Loucy (cell line): ENCODE data around the gene RNPEPL1.

Source experiments
- H2AFZ ChIP-seq: fragments of 200-600 bp; sonication (generic); 2 replicates; pipeline ENCODE4 v1.6.0; 2016; ENCODE audit warnings: antibody characterized with exemption, mild to moderate bottlenecking, low read length, moderate library complexity
- H3F3A ChIP-seq: fragments of 200-600 bp; 2 replicates; pipeline ENCODE4 v1.6.0; 2016; ENCODE audit warnings: antibody characterized with exemption, low read depth, mild to moderate bottlenecking
- H3K27me3 ChIP-seq: fragments of 200-600 bp; sonication (generic); 2 replicates; pipeline ENCODE4 v1.6.1; 2014; ENCODE audit warnings: low read length, mild to moderate bottlenecking; ENCODE audit not compliant: insufficient read depth, poor library complexity, severe bottlenecking
- H3K36me3 ChIP-seq: fragments of 200-600 bp; sonication (generic); 2 replicates; pipeline ENCODE4 v1.6.1; 2016; ENCODE audit warnings: low read length; ENCODE audit not compliant: insufficient read depth
- H3K4me1 ChIP-seq: fragments of 200-600 bp; sonication (generic); 2 replicates; pipeline ENCODE4 v1.5.1; 2014; ENCODE audit warnings: low read length, mild to moderate bottlenecking; ENCODE audit not compliant: insufficient read depth, poor library complexity, severe bottlenecking
- H3K4me2 ChIP-seq: fragments of 200-600 bp; sonication (generic); 2 replicates; pipeline ENCODE4 v1.6.0; 2014; ENCODE audit warnings: antibody characterized with exemption, low read length, low read depth, mild to moderate bottlenecking; ENCODE audit not compliant: poor library complexity, severe bottlenecking
- H3K4me3 ChIP-seq: fragments of 200-600 bp; sonication (generic); 2 replicates; pipeline ENCODE4 v1.5.1; 2014; ENCODE audit warnings: low read length, mild to moderate bottlenecking, mixed read lengths; ENCODE audit not compliant: poor library complexity, severe bottlenecking
- H3K79me2 ChIP-seq: fragments of 200-600 bp; sonication (generic); 2 replicates; pipeline ENCODE4 v1.6.1; 2014; ENCODE audit warnings: low read length; ENCODE audit not compliant: insufficient read depth
- H3K9ac ChIP-seq: fragments of 200-600 bp; sonication (generic); 2 replicates; pipeline ENCODE4 v1.6.0; 2014; ENCODE audit warnings: mild to moderate bottlenecking, low read depth, low read length, moderate library complexity; ENCODE audit not compliant: poor library complexity, severe bottlenecking
- H3K9me2 ChIP-seq: fragments of 200-600 bp; sonication (generic); replicated peaks from 2 replicates; pipeline ENCODE4 v1.6.1; 2016; ENCODE audit warnings: low read depth, low read length, mixed read lengths
- H3K9me3 ChIP-seq: fragments of 200-600 bp; sonication (generic); 2 replicates; pipeline ENCODE4 v1.6.1; 2014; ENCODE audit warnings: mild to moderate bottlenecking, antibody characterized with exemption, low read length, low read depth; ENCODE audit not compliant: insufficient read depth
- H4K20me1 ChIP-seq: fragments of 200-600 bp; sonication (generic); 2 replicates; pipeline ENCODE4 v1.6.0; 2014; ENCODE audit warnings: antibody characterized with exemption, low read length, mild to moderate bottlenecking; ENCODE audit not compliant: insufficient read depth, poor library complexity, severe bottlenecking
- EZH2phosphoT487 ChIP-seq: fragments of 200-600 bp; IDR thresholded peaks from 2 replicates; pipeline ENCODE4 v1.6.1; 2018; ENCODE audit warnings: antibody characterized with exemption, mild to moderate bottlenecking, moderate library complexity, borderline replicate concordance
- TF ChIP-seq, protein P1 (sequence below): fragments of 200-600 bp; sonication (generic); conservative IDR thresholded peaks from 2 replicates; pipeline ENCODE4 v1.5.1; 2014; ENCODE audit warnings: mild to moderate bottlenecking, antibody characterized with exemption, low read length

Gene RNPEPL1

DNA sequence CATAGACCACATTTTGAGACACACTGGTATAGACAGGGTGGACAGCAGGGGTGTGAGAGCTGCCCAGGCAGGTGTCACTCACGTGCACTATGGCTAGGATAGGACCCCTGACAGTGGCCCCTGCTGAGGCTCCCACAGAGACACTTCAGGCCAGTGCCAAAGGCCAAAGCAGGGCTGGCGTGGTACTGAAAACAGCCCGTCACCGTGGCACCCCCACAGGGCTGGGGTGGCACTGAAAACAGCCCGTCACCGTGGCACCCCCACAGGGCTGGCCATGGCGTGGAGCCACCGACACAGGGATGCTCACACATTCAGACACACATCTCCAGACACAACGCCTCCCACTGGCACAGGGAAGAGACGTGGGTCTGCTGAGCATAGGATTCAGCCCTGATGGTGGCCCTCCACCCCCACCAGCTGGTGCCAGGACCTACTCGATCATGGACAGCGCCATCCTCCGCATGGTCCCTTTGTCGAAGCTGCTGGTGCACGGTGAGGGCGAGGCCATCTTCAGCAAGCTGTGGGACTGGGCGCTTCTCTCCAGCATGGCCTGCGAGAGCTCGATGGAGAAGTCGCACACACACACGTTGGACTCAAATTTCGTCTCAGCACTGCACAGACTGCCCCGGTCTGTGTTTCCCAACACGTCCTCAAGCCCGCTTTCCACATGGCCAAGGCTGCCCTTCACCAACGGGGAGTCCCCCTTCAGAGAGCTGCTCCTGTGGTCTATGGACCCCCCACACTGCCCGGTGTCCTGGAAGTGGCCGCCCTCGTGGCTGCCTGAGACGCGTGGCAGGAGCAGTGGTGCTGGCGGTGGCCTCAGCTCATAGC lies 44.6 kb upstream of the RNPEPL1 start:
- H3K9me2 ChIP-seq, result no peaks in the 10 kb centered on the region
- peaks cover 18% of the 10 kb centered on the region; the same call in 1 of the 2 replicates for H3K9me3 ChIP-seq
- no peak overlapping the region for H3K9ac ChIP-seq
- peaks cover 39% of the 10 kb centered on the region; the same call in 1 of the 2 replicates for H3K36me3 ChIP-seq
- H3F3A ChIP-seq, result no peaks in the 10 kb centered on the region
- H3K4me1 ChIP-seq, result no peaks in the 10 kb centered on the region
- H3K4me2 ChIP-seq, result no peak overlapping the region
- H2AFZ ChIP-seq, result no peak overlapping the region
- H3K27me3 ChIP-seq, result no peaks in the 10 kb centered on the region
- no peaks in the 10 kb centered on the region for H4K20me1 ChIP-seq
- no peak for TF ChIP-seq EZH2phosphoT487
- H3K4me3 ChIP-seq, result no peak overlapping the region
- H3K79me2 ChIP-seq, result no peaks in the 10 kb centered on the region

DNA sequence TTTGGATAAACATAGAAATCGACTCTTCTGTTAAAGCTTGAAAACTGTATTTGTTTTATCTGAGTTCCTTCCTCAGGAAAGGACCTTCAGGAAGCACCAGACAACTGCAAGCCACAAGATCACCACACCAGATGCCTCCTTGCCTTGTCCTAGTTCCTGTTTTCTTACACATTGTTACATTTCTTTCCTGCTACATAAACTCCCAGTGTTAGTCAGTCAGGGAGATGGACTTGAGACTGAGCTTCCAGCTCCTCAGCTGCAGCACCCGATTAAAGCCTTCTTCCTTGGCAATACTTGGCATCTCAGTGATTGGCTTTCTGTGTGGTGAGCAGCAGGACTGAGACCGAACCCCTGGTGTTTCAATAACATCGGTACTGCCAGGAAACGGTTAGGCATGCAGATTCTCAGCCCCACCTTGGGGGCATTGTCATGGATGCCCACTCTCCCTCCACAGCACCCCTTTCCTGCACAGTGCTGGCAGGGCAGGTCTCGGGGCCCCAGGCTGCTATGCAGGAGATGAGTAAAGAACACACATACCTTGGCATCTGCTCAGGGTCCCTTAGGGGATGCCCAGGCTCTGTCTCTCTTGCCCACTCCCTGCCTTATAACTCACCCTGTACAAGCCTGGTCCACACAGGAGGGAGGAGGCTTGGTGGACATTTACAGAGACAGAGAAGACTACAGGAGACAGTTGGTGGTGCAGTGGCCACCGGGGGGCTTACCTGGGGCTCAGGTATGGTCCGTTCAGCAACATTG lies 43.1 kb upstream of the RNPEPL1 start:
- peaks cover 18% of the 10 kb centered on the region; the same call in 1 of the 2 replicates for H3K9me3 ChIP-seq
- H3K9me2 ChIP-seq, result no peaks in the 10 kb centered on the region
- no peaks in the 10 kb centered on the region for H4K20me1 ChIP-seq
- H3F3A ChIP-seq, result no peaks in the 10 kb centered on the region
- no peak overlapping the region for H3K4me2 ChIP-seq
- peaks cover 49% of the 10 kb centered on the region; the same call in 1 of the 2 replicates for H3K36me3 ChIP-seq
- TF ChIP-seq, protein P1, sequence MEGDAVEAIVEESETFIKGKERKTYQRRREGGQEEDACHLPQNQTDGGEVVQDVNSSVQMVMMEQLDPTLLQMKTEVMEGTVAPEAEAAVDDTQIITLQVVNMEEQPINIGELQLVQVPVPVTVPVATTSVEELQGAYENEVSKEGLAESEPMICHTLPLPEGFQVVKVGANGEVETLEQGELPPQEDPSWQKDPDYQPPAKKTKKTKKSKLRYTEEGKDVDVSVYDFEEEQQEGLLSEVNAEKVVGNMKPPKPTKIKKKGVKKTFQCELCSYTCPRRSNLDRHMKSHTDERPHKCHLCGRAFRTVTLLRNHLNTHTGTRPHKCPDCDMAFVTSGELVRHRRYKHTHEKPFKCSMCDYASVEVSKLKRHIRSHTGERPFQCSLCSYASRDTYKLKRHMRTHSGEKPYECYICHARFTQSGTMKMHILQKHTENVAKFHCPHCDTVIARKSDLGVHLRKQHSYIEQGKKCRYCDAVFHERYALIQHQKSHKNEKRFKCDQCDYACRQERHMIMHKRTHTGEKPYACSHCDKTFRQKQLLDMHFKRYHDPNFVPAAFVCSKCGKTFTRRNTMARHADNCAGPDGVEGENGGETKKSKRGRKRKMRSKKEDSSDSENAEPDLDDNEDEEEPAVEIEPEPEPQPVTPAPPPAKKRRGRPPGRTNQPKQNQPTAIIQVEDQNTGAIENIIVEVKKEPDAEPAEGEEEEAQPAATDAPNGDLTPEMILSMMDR, result no peak
- no peak for TF ChIP-seq EZH2phosphoT487
- no peaks in the 10 kb centered on the region for H3K4me1 ChIP-seq
- no peaks in the 10 kb centered on the region for H3K79me2 ChIP-seq
- H3K4me3 ChIP-seq, result no peak overlapping the region
- H3K27me3 ChIP-seq, result no peaks in the 10 kb centered on the region
- no peak overlapping the region for H2AFZ ChIP-seq
- no peak overlapping the region for H3K9ac ChIP-seq

DNA sequence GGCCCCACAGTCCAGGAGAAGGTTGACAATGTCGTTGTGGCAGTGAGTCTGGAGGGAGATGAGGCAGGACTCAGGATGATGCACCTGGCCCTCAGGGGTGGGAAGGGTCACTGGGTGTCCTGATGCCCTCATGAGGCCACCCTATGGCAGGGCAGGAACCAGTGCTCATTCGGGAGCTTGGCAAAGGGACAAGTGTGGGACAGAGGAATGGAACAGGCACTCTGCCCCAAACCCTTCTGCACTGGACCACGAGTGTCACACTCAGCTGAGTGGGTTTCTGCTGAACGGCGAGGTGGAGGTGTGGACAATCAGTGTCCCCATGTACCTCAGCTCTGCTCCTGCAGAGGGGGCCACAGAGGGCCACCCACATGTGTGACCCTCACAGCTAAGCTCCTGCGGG lies 42.5 kb upstream of the RNPEPL1 start:
- no peak overlapping the region for H3K4me3 ChIP-seq
- no peaks in the 10 kb centered on the region for H4K20me1 ChIP-seq
- no peak overlapping the region for H3K4me2 ChIP-seq
- no peak overlapping the region for H3K9ac ChIP-seq
- peaks cover 18% of the 10 kb centered on the region; the same call in 1 of the 2 replicates for H3K9me3 ChIP-seq
- no peaks in the 10 kb centered on the region for H3K9me2 ChIP-seq
- H3K27me3 ChIP-seq, result no peaks in the 10 kb centered on the region
- no peaks in the 10 kb centered on the region for H3F3A ChIP-seq
- H3K79me2 ChIP-seq, result no peaks in the 10 kb centered on the region
- TF ChIP-seq, protein P1, result no peak
- TF ChIP-seq EZH2phosphoT487, result no peak
- H3K36me3 ChIP-seq, result peaks cover 54% of the 10 kb centered on the region; the same call in 1 of the 2 replicates
- H3K4me1 ChIP-seq, result no peaks in the 10 kb centered on the region
- no peak overlapping the region for H2AFZ ChIP-seq
